Measurements from ENCODE around the gene PLGRKT.
A peak's percentile ranks its signal among the peaks of the same experiment; 100 is the strongest.
"Not testable (repeated sequence)": the region's sequence is repeated elsewhere in the genome, so short reads cannot be mapped to it uniquely, and the experiment has no call there.

Gene PLGRKT

DNA sequence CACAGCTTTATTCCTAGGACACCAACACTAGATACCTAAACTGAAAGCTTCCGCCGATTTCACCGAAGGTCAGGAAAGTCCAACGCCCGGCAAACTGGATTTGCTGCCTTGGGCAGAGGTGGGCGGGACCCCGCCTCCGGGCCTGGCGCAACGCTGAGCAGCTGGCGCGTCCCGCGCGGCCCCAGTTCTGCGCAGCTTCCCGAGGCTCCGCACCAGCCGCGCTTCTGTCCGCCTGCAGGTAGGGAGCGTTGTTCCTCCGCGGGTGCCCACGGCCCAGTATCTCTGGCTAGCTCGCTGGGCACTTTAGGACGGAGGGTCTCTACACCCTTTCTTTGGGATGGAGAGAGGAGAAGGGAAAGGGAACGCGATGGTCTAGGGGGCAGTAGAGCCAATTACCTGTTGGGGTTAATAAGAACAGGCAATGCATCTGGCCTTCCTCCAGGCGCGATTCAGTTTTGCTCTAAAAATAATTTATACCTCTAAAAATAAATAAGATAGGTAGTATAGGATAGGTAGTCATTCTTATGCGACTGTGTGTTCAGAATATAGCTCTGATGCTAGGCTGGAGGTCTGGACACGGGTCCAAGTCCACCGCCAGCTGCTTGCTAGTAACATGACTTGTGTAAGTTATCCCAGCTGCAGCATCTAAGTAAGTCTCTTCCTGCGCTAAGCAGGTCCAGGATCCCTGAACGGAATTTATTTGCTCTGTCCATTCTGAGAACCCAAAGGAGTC is 12.8 kb upstream of the PLGRKT start, which contains the start of gene CD274:
TSS of gene CD274 (plus strand) at position 184 of the 733 bp plus-strand sequence. CDS start 5,572 bp downstream, outside the sequence.
- DNase-seq (ENCODE audit: low spot score) = peak; percentile 85

DNA sequence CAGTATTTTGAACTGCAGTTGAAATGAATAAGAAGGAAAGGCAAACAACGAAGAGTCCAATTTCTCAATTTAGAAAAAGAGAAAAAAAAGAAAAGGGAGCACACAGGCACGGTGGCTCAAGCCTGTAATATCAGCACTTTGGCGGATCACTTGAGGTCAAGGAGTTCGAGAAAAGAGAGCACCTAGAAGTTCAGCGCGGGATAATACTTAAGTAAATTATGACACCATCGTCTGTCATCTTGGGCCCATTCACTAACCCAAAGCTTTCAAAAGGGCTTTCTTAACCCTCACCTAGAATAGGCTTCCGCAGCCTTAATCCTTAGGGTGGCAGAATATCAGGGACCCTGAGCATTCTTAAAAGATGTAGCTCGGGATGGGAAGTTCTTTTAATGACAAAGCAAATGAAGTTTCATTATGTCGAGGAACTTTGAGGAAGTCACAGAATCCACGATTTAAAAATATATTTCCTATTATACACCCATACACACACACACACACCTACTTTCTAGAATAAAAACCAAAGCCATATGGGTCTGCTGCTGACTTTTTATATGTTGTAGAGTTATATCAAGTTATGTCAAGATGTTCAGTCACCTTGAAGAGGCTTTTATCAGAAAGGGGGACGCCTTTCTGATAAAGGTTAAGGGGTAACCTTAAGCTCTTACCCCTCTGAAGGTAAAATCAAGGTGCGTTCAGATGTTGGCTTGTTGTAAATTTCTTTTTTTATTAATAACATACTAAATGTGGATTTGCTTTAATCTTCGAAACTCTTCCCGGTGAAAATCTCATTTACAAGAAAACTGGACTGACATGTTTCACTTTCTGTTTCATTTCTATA is 12.0 kb upstream of the PLGRKT start:
- no peak for DNase-seq (ENCODE audit: low spot score)

DNA sequence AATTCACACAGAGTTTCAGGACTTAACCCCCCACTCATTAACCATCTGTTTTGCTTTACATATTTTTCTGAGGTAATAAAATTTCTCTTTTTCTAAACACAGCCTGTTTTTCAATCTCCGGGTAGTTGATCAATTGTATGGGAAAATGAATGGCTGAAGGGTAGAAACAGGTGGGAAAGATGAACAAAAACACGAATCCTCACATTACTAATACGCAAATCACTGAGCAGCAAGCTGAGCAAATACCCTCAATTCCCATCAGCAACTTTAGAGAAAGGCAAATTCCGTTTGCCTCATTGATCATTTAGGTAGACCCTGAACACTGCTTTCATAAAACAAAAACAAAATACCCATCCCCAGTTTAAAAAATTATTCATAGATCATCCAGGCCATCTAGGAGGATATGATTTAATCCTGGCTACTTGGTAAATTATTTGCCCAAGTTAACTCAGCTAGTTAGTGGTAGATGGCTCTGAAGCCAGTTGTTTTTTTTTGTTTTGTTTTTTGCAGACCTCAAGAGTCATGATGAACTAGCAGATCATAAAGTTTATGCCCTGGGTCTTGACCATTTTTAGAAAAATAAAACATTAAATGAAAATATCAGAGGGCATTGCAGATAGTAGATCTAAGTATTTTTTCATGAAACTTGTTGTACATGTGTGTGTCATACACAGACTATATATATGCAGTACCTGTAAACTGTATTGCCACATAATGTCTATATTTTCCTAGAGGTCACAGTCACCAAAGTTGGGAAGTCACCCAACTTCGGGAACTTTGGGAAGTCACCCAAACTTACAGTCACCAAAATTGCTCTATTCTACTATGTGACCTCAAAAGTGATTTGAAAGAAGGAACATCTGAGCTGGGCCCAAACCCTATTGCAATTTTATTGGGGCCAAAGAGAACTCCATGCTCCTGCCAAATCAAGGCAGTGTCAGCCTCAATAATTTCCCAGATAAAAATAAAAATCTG is 11.0 kb upstream of the PLGRKT start:
- no peak for DNase-seq (ENCODE audit: low spot score)

DNA sequence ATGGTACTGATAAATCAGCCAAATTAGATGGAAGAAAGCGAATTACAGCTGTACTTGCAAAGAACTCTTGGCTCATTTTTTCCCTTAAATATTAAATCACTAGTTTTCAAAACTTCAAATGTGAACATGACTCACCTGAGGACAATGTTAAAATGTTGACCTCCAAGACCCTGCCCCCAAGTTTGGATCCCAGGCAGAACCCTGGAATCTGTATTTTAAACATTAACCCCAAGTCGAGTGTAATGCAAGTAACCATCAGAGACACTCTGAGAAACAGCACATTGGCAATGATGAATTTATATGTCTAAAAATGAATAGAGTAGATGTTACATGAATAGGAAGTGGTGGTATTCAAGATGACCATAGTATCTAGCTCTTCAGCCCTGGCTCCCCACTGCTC is 10.3 kb upstream of the PLGRKT start:
- DNase-seq (ENCODE audit: low spot score) = no peak

DNA sequence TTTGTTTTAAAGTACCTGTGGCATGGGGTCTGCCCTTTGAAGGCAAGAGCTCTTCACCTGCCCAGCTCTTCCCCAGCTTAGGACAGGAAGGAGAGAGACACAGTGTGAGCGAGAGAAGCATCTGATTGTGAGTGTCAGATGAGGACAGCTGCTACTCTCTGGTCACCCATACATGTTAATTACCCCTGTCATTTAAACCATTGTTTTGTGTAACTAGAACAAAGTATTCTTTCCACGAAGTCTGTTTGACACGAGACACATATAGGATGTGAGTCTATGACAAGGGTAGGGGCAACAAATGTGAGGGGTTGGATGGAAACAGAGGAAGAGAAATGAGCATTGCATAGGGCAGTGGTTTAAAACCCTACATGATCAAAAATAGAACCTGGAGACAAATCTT is 9.6 kb upstream of the PLGRKT start:
- DNase-seq (ENCODE audit: low spot score) = no peak

DNA sequence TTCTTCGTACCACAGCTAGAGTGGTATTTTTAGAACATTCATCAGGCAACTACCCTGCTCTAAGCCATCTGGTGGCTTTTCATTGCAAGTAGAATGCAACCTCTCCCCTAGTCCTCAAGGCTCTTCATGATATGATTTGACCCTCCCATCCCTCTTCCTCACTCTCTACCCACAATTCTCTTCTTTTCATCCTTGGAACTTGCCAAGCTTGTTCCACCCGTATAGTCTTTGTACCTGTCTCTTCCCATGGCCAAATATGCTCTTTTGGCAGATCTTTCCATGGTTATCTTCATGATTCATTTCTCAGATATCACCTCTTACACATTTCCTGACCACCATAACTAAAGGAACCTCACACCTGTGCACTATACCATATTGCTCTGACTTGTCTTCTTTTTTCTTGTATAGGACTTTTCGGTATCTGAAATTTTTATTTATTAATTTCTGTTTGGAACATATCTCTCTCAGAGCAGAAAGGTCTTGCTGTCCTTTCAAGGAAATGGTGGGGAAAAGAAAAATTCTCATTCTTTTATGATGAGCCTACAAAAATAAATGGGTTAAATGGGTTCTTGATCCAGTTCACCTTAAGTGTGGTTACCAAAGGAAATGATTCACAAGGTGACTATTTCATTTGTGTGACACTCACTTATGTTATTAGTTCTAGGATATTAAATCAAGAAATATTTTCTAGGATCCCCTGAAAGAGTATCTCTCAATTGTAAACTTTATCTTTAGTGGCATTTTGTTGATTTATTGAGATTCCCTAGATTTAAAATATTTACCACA is 8.9 kb upstream of the PLGRKT start:
- peak; percentile 61 for DNase-seq (ENCODE audit: low spot score)

DNA sequence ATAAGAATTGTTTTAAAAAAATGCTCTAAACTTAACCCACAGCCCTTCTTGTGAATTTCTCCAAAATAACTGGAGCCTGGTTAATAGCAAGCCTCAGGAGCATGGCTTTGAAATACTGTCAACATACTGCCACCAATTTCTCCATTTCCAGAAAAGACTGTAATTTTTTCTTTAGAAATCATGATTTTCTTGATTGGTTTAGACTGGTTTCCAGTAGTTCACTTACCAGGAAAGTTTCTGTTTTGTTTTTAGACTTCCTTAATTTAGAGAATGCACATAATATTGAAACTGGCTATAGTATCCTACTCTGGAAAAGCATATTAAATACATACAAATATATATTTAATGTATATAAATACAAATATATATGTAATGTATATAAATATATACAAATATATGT is 8.2 kb upstream of the PLGRKT start:
- no peak for DNase-seq (ENCODE audit: low spot score)

DNA sequence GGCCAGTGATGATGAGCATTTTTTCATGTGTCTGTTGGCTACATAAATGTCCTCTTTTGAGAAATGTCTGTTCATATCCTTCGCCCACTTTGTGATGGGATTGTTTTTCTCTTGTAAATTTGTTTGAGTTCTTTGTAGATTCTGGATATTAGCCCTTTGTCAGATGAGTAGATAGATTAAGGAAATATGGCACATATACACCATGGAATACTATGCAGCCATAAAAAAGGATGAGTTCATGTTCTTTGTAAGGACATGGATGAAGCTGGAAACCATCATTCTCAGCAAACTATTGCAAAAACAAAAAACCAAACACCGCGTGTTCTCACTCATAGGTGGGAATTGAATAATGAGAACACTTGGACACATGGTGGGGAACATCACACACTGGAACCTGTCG is 7.4 kb upstream of the PLGRKT start:
- DNase-seq (ENCODE audit: low spot score) = not testable (repeated sequence)

DNA sequence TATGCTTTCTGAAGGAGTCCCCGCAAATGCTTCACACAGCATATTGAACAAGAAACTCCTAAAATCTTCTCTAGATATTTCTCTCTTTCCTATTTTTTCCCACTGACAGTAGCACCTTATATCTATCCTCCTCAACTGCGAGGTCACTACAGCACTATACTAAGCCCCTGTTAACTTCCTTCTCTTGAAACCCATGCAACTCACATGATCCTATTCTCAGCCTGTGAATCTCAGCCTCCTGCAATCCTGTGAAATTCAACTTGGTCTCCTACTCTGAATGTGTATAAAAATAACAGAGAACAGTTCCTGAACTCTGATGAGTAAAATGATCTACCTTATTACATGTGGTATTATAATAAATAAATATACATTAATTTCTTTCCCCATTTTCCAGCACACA is 6.1 kb upstream of the PLGRKT start:
- no peak for DNase-seq (ENCODE audit: low spot score)

DNA sequence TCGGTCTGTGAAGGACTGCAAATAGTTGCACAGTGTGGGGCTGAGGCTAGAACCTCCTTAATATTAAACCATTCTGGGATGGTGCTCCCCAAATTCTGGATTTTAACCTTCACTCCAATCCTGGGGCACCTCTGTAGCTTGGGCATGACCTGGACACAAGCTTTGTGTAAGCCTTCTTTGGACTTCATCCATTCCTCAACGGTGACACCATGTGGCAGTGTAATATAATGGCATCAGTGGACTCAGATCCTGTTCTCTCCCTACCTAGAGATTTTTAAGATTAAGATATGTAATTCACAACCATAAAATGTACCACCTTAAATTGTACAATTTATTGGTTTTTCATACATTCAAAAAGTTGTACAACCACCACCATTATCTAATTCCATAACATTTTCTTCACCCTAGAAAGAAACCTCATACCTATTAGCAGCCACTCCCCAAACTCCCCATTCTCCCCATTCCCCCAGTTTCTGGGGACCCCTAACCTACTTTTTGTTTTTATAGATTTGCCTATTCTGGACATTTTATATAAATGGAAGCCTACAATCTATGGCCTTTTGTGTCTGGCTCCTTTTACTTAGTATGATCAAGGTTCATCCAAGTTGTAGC is 4.8 kb upstream of the PLGRKT start:
- peak; percentile 72 for DNase-seq (ENCODE audit: low spot score)

DNA sequence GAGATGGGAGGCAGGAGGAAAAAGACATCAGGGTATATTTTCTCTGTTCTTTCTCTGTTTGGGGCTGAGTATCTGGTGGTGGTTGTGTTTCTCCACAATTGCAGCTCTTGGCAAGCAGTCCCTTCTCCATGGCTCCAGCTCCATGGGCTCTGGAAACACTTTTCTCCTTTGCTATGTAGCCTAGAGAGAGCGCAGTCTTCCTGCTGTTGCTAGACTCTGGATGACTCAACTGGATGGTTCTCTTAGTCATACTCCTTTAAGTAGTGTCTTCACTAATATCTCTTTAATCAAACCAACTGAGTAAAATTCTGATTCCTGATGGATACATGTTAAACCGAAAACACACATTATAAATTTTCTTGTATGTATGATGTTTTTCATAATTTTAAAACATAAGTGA is 3.3 kb upstream of the PLGRKT start:
- DNase-seq (ENCODE audit: low spot score) = peak; percentile 64

DNA sequence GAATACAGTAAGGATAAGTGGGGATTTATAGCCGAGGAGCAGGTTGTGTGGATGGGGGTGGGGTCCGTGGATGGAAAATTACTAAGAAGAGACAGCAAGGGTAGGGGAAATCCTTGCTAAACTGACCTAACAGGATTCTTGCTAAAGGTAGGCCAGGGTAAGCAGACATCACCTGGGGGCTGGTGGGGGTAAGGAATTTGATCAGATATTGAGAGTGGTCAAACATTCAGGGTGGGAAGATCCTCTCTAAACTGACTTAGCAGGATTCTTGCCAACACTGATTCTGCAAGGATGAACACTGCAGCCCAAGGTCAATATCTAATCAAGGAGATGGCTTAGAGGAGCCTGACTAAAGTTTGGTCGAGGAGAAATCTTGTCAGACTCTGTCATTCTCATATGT is 2.7 kb upstream of the PLGRKT start:
- DNase-seq (ENCODE audit: low spot score) = no peak

DNA sequence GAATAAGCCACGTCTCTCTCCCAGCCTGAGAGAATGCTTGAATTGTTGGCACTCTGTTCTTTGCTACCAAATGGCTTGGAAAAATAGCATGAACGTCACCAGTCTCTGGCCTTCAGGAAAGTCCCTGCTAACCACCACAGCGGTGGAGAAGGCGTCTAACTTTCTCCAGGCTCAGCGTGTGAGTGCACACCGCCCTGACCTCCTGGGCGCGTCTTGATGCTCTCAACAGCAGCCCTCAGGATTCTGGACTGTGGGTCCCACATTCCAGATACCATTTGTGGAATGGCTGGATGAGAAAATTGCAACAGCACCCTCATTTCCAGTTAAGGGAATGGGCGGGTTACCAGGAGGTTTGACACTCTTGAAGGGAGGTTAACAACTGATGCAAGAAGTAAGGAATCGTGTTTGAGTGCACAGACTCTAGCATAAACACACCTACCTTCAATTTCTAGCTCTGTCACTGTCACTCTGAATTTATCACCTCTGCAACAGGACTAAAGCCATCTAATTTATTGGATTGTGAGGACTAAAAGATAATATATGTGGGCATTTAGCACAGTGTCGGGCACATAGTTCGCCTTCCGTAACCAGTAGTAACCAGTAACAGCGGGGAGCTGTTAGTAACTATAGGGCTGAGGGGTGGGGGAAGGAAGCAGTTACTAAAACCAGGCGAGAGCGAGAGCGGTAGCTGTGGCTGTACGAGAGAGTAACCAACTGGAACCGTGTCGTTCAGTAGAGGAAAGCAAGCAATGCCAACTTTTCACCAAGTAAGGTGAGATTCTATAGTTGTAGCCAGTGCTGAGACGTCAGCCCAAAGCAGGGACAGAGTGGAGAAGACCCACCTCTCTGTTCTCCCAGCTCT is 807 bp upstream of the PLGRKT start:
- DNase-seq (ENCODE audit: low spot score) = no peak

DNA sequence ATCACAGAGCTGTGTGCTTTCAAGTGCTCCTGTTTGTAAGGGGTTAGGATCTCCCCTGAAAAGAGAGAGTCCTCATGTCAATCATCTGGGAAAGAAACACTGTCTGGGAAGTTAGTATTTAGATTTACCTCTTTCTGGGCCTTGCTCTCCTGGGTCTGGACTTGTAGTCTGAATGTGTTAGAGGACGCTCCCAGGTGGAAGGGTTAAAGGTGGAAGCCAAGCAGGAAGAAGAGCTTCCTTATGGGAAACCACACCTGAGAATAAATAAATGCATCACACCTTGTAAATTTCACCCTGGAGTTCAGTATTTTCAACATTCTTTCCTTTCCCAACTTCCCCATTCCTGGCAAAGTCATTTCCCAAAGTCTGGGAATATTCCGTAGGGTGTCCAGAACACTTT is 1.3 kb downstream of the PLGRKT start:
- no peak for DNase-seq (ENCODE audit: low spot score)

DNA sequence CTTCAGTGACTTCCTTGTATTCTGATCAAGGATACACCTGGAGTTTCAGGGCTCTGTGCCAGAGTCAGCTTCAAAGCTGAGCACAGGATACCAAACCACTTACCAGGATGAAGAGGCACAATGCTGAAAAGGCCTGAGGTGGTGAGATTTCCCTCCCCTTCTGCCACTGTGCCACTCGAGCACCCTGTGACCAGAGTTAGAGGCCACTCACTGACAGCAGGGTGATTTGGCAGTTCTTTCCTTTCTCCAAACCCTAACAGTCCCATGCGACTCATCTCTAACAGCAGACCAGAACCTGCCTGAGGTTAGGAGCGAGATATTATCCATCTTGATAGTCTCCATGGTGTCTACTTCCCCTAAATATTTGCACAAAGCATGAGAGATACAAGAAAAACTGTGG is 1.8 kb downstream of the PLGRKT start:
- no peak for DNase-seq (ENCODE audit: low spot score)

DNA sequence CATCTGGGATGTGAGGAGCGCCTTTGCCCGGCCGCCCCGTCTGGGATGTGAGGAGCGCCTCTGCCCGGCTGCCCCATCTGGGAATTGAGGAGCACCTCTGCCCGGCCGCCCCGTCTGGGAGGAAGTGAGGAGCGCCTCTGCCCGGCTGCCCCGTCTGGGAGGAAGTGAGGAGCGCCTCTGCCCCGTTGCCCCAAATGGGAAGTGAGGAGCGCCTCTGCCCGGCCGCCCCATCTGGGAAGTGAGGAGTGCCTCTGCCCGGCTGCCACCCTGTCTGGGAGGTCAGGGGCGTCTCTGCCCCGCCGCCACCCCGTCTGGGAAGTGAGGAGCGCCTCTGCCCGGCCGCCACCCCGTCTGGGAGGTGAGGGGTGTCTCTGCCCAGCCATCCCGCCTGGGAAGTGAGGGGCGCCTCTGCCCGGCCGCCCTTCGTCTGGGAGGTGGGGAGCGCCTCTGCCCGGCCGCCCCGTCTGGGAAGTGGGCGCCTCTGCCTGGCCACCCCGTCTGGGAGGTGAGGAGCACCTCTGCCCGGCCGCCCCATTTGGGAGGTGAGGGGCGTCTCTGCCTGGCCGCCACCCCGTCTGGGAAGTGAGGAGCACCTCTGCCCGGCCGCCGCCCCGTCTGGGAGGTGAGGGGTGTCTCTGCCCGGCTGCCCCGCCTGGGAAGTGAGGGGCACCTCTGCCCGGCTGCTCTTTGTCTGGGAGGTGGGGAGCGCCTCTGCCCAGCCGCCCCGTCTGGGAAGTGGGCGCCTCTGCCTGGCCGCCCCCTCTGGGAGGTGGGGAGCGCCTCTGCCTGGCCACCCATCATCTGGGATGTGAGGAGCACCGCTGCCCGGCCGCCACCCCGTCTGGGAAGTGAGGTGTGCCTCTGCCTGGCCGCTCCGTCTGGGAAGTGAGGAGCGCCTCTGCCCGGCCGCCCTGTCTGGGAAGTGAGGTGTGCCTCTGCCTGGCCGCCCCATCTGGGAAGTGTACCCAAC is 3.6 kb downstream of the PLGRKT start:
- DNase-seq (ENCODE audit: low spot score) = not testable (repeated sequence)

DNA sequence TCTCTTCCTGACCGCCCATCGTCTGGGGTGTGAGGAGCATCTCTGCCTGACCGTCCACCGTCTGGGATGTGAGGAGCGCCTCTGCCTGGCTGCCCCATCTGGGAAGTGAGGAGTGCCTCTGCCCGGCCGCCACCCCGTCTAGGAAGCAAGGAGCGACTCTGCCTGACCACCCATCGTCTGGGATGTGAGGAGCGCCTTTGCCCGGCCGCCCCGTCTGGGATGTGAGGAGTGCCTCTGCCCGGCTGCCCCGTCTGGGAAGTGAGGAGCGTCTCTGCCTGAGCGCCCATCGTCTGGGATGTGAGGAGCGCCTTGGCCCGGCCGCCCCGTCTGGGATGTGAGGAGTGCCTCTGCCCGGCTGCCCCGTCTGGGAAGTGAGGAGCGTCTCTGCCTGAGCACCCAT is 4.4 kb downstream of the PLGRKT start:
- not testable (repeated sequence) for DNase-seq (ENCODE audit: low spot score)

DNA sequence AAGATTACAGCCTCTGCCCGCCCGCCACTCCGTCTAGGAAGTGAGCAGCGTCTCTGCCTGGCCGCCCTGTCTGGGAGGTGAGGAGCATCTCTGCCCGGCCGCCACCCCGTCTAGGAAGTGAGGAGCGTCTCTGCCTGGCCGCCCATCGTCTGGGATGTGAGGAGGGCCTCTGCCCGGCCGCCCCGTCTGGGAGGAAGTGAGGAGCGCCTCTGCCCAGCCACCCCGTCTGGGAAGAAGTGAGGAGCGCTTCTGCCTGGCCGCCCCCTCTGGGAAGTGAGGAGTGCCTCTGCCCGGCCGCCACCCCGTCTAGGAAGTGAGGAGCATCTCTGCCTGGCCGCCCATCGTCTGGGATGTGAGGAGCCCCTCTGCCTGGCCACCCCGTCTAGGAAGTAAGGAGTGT is 4.8 kb downstream of the PLGRKT start:
- DNase-seq (ENCODE audit: low spot score) = not testable (repeated sequence)

DNA sequence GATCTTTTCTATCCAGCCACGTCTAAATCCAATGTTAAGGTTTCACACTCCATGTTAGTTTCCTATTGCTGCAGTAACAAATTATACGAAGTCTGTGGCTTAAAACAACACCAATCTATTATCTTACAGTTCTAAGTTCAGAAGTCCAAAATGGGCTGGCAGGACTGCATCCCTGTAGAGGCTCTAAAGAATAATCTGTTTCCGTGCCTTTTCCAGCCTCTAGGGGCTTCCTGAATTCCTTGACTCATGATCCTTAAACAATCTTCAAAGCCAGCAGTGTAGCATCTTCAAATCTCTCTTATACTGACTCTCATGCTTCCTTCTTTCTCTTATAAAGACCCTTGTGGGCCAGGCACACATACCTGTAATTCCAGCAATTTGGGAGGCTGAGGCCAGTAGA is 6.8 kb downstream of the PLGRKT start:
- DNase-seq (ENCODE audit: low spot score) = no peak
